Uterus (tissue), 4 donors: Measurements from ENCODE around the gene PBX1. TPM values are rescaled to one million over a fixed set of nuclear protein-coding genes. Genes with fewer than 3 reads are reported as not detected.
A peak's percentile ranks its signal among the peaks of the same experiment; 100 is the strongest.

Experiments used
- DNase-seq, 2 donors: peaks; one replicate each; pipeline ENCODE4 v3.0.0-alpha.2; 2019 to 2020
- H3K27ac ChIP-seq, 2 donors: fragments of 200-600 bp; sonication (generic); 1 replicate in 1 of 2; 2 replicates in 1 of 2; pipeline ENCODE4 v1.5.1; 2016 to 2018
- H3K27me3 ChIP-seq, 2 donors: fragments of 200-600 bp; sonication (generic); one replicate each; pipeline ENCODE4 v1.5.1; 2018 to 2019; ENCODE audit warnings: control low read depth in 1 of 2
- H3K36me3 ChIP-seq, 2 donors: fragments of 200-600 bp; sonication (generic); one replicate each; pipeline ENCODE4 v1.5.1; 2019; ENCODE audit warnings: control low read depth in 1 of 2
- H3K4me1 ChIP-seq, 2 donors: fragments of 200-600 bp; sonication (generic); one replicate each; pipeline ENCODE4 v1.5.1; 2018 to 2019; ENCODE audit warnings: control low read depth in 1 of 2
- H3K4me3 ChIP-seq, 2 donors: fragments of 200-600 bp; sonication (generic); 1 replicate in 1 of 2; 2 replicates in 1 of 2; pipeline ENCODE4 v1.5.1; 2018 to 2019; ENCODE audit warnings: mild to moderate bottlenecking in 1 of 2
- H3K9me3 ChIP-seq, 2 donors: fragments of 200-600 bp; sonication (generic); one replicate each; pipeline ENCODE4 v1.5.1; 2019; ENCODE audit warnings: control low read depth in 1 of 2
- CTCF ChIP-seq, 4 experiments: fragments of 200-600 bp in 2 of 4; fragments of 450-650 bp in 2 of 4; sonication (generic) in 2 of 4; IDR thresholded peaks; one replicate each; pipeline ENCODE4 v1.5.1; 2016 to 2019; ENCODE audit warnings: antibody characterized with exemption in 4 of 4, mild to moderate bottlenecking in 2 of 4, moderate library complexity in 1 of 4
- POLR2A ChIP-seq, 2 donors: fragments of 450-650 bp; IDR thresholded peaks; one replicate each; pipeline ENCODE4 v1.6.1; 2016; ENCODE audit warnings: antibody characterized with exemption in 2 of 2, mild to moderate bottlenecking in 1 of 2, moderate library complexity in 1 of 2
- intact Hi-C: fragments of 100-400 bp; cut with DNase I; formaldehyde crosslinking; loops from one replicate; pipeline ENCODE4 v1.15.1; 2023; ENCODE audit warnings: low total_unique reads
- total RNA-seq, 4 donors: library from RNA; depleted of rRNA in 3 of 4; stranded (reverse); fragments of >200 nt in 3 of 4; gene quantifications; one replicate each; pipeline versions ENCODE4 v1.1.0 to v1.2.4, GENCODE V29; 2014 to 2023
- donor health status: DM: yes; HTN: yes; CAD: no.

The PBX1 gene
- total RNA-seq, 4 donors from 2014 or later = 122 to 831 (median 207) TPM

- peak overlapping the region; percentile 83 to 92 for H3K27ac ChIP-seq
- DNase-seq = no peak
- TF ChIP-seq POLR2A (IDR thresholded peaks at IDR 0.05) (no peak), CTCF (IDR thresholded peaks at IDR 0.05) (no peak)
- no peaks in the 10 kb centered on the region for H3K27me3 ChIP-seq
- peaks cover 6 to 32% of the 10 kb centered on the region in 2 donors for H3K4me1 ChIP-seq
- intact Hi-C loops = no loop called here
- H3K9me3 ChIP-seq = no peaks in the 10 kb centered on the region
- H3K4me3 ChIP-seq = no peak overlapping the region
- H3K36me3 ChIP-seq = no peaks in the 10 kb centered on the region
Measured at GRCh38 chr1:164763098-164763497, 204.1 kb downstream of the PBX1 start.

- peak overlapping the region; percentile 83 to 92 for H3K27ac ChIP-seq
- peaks cover 15 to 40% of the 10 kb centered on the region in 2 donors for H3K4me1 ChIP-seq
- no peak overlapping the region for H3K4me3 ChIP-seq
- no peaks in the 10 kb centered on the region for H3K36me3 ChIP-seq
- intact Hi-C loops = no loop called here
- DNase-seq = no peak
- H3K27me3 ChIP-seq = no peaks in the 10 kb centered on the region
- H3K9me3 ChIP-seq = no peaks in the 10 kb centered on the region
- TF ChIP-seq CTCF (IDR thresholded peaks at IDR 0.05) = no peak
- TF ChIP-seq POLR2A (IDR thresholded peaks at IDR 0.05) = no peak
Measured at GRCh38 chr1:164764333-164764732, 205.3 kb downstream of the PBX1 start.

- intact Hi-C loops = no loop called here
- no peak for TF ChIP-seq POLR2A (IDR thresholded peaks at IDR 0.05)
- TF ChIP-seq CTCF (IDR thresholded peaks at IDR 0.05) = no peak
- Histone ChIP-seq H3K27ac (peak overlapping the region; percentile 83 to 92), H3K27me3 (no peaks in the 10 kb centered on the region), H3K4me3 (no peak overlapping the region), H3K9me3 (no peaks in the 10 kb centered on the region), H3K36me3 (no peaks in the 10 kb centered on the region), H3K4me1 (peaks cover 15 to 50% of the 10 kb centered on the region in 2 donors)
- no peak for DNase-seq
Measured at GRCh38 chr1:164765557-164765956, 206.6 kb downstream of the PBX1 start.

- H3K36me3 ChIP-seq = no peaks in the 10 kb centered on the region
- H3K27me3 ChIP-seq = no peaks in the 10 kb centered on the region
- no peak for DNase-seq
- intact Hi-C loops = no loop called here
- peak overlapping the region; percentile 83 to 92 for H3K27ac ChIP-seq
- TF ChIP-seq POLR2A (IDR thresholded peaks at IDR 0.05) = no peak
- TF ChIP-seq CTCF (IDR thresholded peaks at IDR 0.05) = no peak
- no peaks in the 10 kb centered on the region for H3K9me3 ChIP-seq
- no peak overlapping the region for H3K4me3 ChIP-seq
- peaks cover 15 to 54% of the 10 kb centered on the region in 2 donors for H3K4me1 ChIP-seq
Measured at GRCh38 chr1:164765992-164766720, 207.2 kb downstream of the PBX1 start.

GRCh38 chr1:164767752-164768402 is 208.9 kb downstream of the PBX1 start:
- intact Hi-C loops = no loop called here
- peak overlapping the region; percentile 83 to 92 for H3K27ac ChIP-seq
- H3K4me1 ChIP-seq = peaks cover 15 to 65% of the 10 kb centered on the region in 2 donors

More at GRCh38 chr1:164767752-164768402, 208.9 kb downstream of the PBX1 start:
- no peaks in the 10 kb centered on the region for H3K36me3 ChIP-seq
- no peak for DNase-seq
- H3K9me3 ChIP-seq = no peaks in the 10 kb centered on the region
- H3K27me3 ChIP-seq = no peaks in the 10 kb centered on the region
- no peak overlapping the region for H3K4me3 ChIP-seq
- TF ChIP-seq POLR2A (IDR thresholded peaks at IDR 0.05) (no peak), CTCF (IDR thresholded peaks at IDR 0.05) (no peak)
